ENCODE results near the gene SHE. TPM values are rescaled to one million over a fixed set of nuclear protein-coding genes. Genes with fewer than 3 reads are reported as not detected.

The SHE gene
- total RNA-seq, 2 experiments from 2014 or later, result not detected

- Mint-ChIP-seq H3K9me3 (no peaks in the 10 kb centered on the region), H3K4me1 (no peaks in the 10 kb centered on the region), H3K27me3 (peaks cover 17% of the 10 kb centered on the region), H3K4me3 (no peak overlapping the region), H3K36me3 (ENCODE audit: low read depth) (no peaks in the 10 kb centered on the region), H3K27ac (no peak overlapping the region)
- ChIA-PET CTCF (interaction anchor here (0.8 to 2.3 kb wide), 2 partner anchors 30 to 60 kb away, joined by 3 to 8 read pairs; no protein-coding TSS in a partner anchor), POLR2A (interaction anchor here (0.6 kb wide), 1 partner anchor 36 kb away, joined by 5 read pairs; no protein-coding TSS in a partner anchor)
- DNase-seq, result no peak
These were observed 16.2 kb downstream of the SHE start for GRCh38 chr1:154485910-154486496.

GRCh38 chr1:154485106-154485505, 17.1 kb downstream of the SHE start:
- no peak overlapping the region for H3K4me3 Mint-ChIP-seq
- no peaks in the 10 kb centered on the region for H3K4me1 Mint-ChIP-seq
- ChIA-PET CTCF (no interaction called here), POLR2A (interaction anchor here (0.6 kb wide), 1 partner anchor 218 kb away, joined by 3 read pairs; no protein-coding TSS in a partner anchor)
- H3K36me3 Mint-ChIP-seq (ENCODE audit: low read depth), result no peaks in the 10 kb centered on the region
- H3K9me3 Mint-ChIP-seq, result no peaks in the 10 kb centered on the region
- H3K27ac Mint-ChIP-seq, result no peak overlapping the region
- H3K27me3 Mint-ChIP-seq, result peaks cover 14% of the 10 kb centered on the region
- no peak for DNase-seq

- ChIA-PET POLR2A (interaction anchor here (0.6 kb wide), 1 partner anchor 219 kb away, joined by 3 read pairs; no protein-coding TSS in a partner anchor), CTCF (interaction anchor here (0.7 to 0.9 kb wide), 2 partner anchors 89 to 304 kb away, joined by 3 to 4 read pairs; no protein-coding TSS in a partner anchor)
- H3K27me3 Mint-ChIP-seq, result peaks cover 14% of the 10 kb centered on the region
- H3K4me1 Mint-ChIP-seq, result peaks cover 2% of the 10 kb centered on the region
- H3K9me3 Mint-ChIP-seq, result no peaks in the 10 kb centered on the region
- no peak overlapping the region for H3K27ac Mint-ChIP-seq
- DNase-seq, result no peak
- H3K36me3 Mint-ChIP-seq (ENCODE audit: low read depth), result no peaks in the 10 kb centered on the region
- H3K4me3 Mint-ChIP-seq, result no peak overlapping the region
These were observed 18.0 kb downstream of the SHE start for GRCh38 chr1:154483941-154484803.

GRCh38 chr1:154481053-154481452, 21.2 kb downstream of the SHE start:
- no peak for DNase-seq
- peaks cover 18% of the 10 kb centered on the region for H3K4me1 Mint-ChIP-seq
- CTCF ChIA-PET, result interaction anchor here (0.6 to 2.8 kb wide), 9 partner anchors 8 to 604 kb away, joined by 3 to 11 read pairs (median 3); no protein-coding TSS in a partner anchor
- POLR2A ChIA-PET, result no interaction called here
- H3K4me3 Mint-ChIP-seq, result no peak overlapping the region
- no peak overlapping the region for H3K27ac Mint-ChIP-seq
- H3K27me3 Mint-ChIP-seq, result peaks cover 13% of the 10 kb centered on the region
- no peaks in the 10 kb centered on the region for H3K9me3 Mint-ChIP-seq
- H3K36me3 Mint-ChIP-seq (ENCODE audit: low read depth), result no peaks in the 10 kb centered on the region

GRCh38 chr1:154479764-154480421, 22.3 kb downstream of the SHE start:
- POLR2A ChIA-PET, result no interaction called here
- DNase-seq, result peak; percentile 75
- H3K27ac Mint-ChIP-seq, result no peak overlapping the region
- no peaks in the 10 kb centered on the region for H3K36me3 Mint-ChIP-seq (ENCODE audit: low read depth)
- H3K4me3 Mint-ChIP-seq, result no peak overlapping the region
- peaks cover 18% of the 10 kb centered on the region for H3K4me1 Mint-ChIP-seq
- peaks cover 10% of the 10 kb centered on the region for H3K27me3 Mint-ChIP-seq
- CTCF ChIA-PET, result interaction anchor here (0.6 to 2.8 kb wide), 27 partner anchors 8 to 605 kb away, joined by 3 to 12 read pairs (median 3); partner anchors contain the start of gene UBE2Q1
- H3K9me3 Mint-ChIP-seq, result no peaks in the 10 kb centered on the region

GRCh38 chr1:154478639-154479038, 23.6 kb downstream of the SHE start:
- POLR2A ChIA-PET, result no interaction called here
- Mint-ChIP-seq H3K36me3 (ENCODE audit: low read depth) (no peaks in the 10 kb centered on the region), H3K4me1 (peaks cover 18% of the 10 kb centered on the region), H3K27ac (no peak overlapping the region), H3K27me3 (peaks cover 5% of the 10 kb centered on the region), H3K4me3 (no peak overlapping the region), H3K9me3 (no peaks in the 10 kb centered on the region)
- CTCF ChIA-PET, result interaction anchor here (1.0 to 2.8 kb wide), 13 partner anchors 9 to 100 kb away, joined by 3 to 12 read pairs (median 4); no protein-coding TSS in a partner anchor
- DNase-seq, result peak; percentile 49

- Mint-ChIP-seq H3K27ac (no peak overlapping the region), H3K9me3 (no peaks in the 10 kb centered on the region), H3K27me3 (peaks cover 2% of the 10 kb centered on the region), H3K4me3 (no peak overlapping the region), H3K4me1 (peaks cover 18% of the 10 kb centered on the region), H3K36me3 (ENCODE audit: low read depth) (no peaks in the 10 kb centered on the region)
- DNase-seq, result no peak
- CTCF ChIA-PET, result interaction anchor here (1.0 kb wide), 1 partner anchor 36 kb away, joined by 3 read pairs; no protein-coding TSS in a partner anchor
- POLR2A ChIA-PET, result no interaction called here
These were observed 24.2 kb downstream of the SHE start for GRCh38 chr1:154478013-154478412.

- H3K9me3 Mint-ChIP-seq, result no peaks in the 10 kb centered on the region
These were observed 25.4 kb downstream of the SHE start for GRCh38 chr1:154476791-154477190.

GRCh38 chr1:154474802-154475201, 27.4 kb downstream of the SHE start:
- H3K27me3 Mint-ChIP-seq, result no peaks in the 10 kb centered on the region
- no peak overlapping the region for H3K4me3 Mint-ChIP-seq

More at GRCh38 chr1:154476791-154477190, 25.4 kb downstream of the SHE start:
- ChIA-PET CTCF (interaction anchor here (0.7 to 1.0 kb wide), 2 partner anchors 45 to 186 kb away, joined by 3 to 4 read pairs; no protein-coding TSS in a partner anchor), POLR2A (no interaction called here)
- Mint-ChIP-seq H3K27ac (no peak overlapping the region), H3K27me3 (peaks cover 2% of the 10 kb centered on the region), H3K36me3 (ENCODE audit: low read depth) (no peaks in the 10 kb centered on the region), H3K4me3 (no peak overlapping the region), H3K4me1 (peaks cover 18% of the 10 kb centered on the region)
- DNase-seq, result no peak

GRCh38 chr1:154471304-154471703, 30.9 kb downstream of the SHE start:
- CTCF ChIA-PET, result interaction anchor here (1.0 to 1.3 kb wide), 4 partner anchors 8 to 136 kb away, joined by 3 to 4 read pairs (median 3); no protein-coding TSS in a partner anchor
- H3K9me3 Mint-ChIP-seq, result no peaks in the 10 kb centered on the region

More at GRCh38 chr1:154474802-154475201, 27.4 kb downstream of the SHE start:
- POLR2A ChIA-PET, result no interaction called here
- no peak for DNase-seq
- Mint-ChIP-seq H3K27ac (no peak overlapping the region), H3K4me1 (peaks cover 18% of the 10 kb centered on the region), H3K36me3 (ENCODE audit: low read depth) (no peaks in the 10 kb centered on the region), H3K9me3 (no peaks in the 10 kb centered on the region)
- CTCF ChIA-PET, result no interaction called here

GRCh38 chr1:154469844-154470560, 32.2 kb downstream of the SHE start:
- ChIA-PET POLR2A (no interaction called here), CTCF (no interaction called here)
- no peak overlapping the region for H3K4me3 Mint-ChIP-seq
- H3K36me3 Mint-ChIP-seq (ENCODE audit: low read depth), result no peaks in the 10 kb centered on the region
- H3K27me3 Mint-ChIP-seq, result no peaks in the 10 kb centered on the region
- H3K9me3 Mint-ChIP-seq, result no peaks in the 10 kb centered on the region
- DNase-seq, result no peak
- no peak overlapping the region for H3K27ac Mint-ChIP-seq
- H3K4me1 Mint-ChIP-seq, result peaks cover 33% of the 10 kb centered on the region

More at GRCh38 chr1:154471304-154471703, 30.9 kb downstream of the SHE start:
- Mint-ChIP-seq H3K4me1 (peaks cover 20% of the 10 kb centered on the region), H3K27me3 (no peaks in the 10 kb centered on the region), H3K27ac (no peak overlapping the region), H3K4me3 (no peak overlapping the region), H3K36me3 (ENCODE audit: low read depth) (no peaks in the 10 kb centered on the region)
- POLR2A ChIA-PET, result no interaction called here
- DNase-seq, result no peak

All from activated CD4-positive, alpha-beta T cell treated with anti-CD3 and anti-CD28 coated beads, Interleukin-2, amount 10 ng/mL, durations not matched to agents 7 days and 5 days (primary cell).